ENCODE results near the gene RABGEF1.

DNA sequence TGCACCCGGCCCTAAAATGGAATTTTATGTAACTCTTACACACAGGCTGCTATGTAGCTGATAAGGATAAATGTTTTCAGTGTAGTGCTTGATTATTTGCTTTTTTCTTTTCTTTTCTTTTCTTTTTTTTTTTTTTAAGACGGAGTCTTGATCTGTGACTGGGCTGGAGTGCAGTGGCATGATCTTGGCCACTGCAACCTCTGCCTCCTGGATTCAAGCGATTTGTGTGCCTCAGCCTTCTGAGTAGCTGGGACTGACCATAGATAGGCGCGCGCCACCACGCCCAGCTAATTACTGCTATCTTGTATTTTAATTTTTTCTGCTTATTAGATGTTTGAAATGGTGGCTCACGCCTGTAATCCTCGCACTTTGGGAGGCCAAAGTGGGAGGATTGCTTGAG is 3.4 kb downstream of the RABGEF1 start:
- no peak for TF ChIP-seq POLR2A (IDR thresholded peaks at IDR 0.05)
- TF ChIP-seq, protein P1, sequence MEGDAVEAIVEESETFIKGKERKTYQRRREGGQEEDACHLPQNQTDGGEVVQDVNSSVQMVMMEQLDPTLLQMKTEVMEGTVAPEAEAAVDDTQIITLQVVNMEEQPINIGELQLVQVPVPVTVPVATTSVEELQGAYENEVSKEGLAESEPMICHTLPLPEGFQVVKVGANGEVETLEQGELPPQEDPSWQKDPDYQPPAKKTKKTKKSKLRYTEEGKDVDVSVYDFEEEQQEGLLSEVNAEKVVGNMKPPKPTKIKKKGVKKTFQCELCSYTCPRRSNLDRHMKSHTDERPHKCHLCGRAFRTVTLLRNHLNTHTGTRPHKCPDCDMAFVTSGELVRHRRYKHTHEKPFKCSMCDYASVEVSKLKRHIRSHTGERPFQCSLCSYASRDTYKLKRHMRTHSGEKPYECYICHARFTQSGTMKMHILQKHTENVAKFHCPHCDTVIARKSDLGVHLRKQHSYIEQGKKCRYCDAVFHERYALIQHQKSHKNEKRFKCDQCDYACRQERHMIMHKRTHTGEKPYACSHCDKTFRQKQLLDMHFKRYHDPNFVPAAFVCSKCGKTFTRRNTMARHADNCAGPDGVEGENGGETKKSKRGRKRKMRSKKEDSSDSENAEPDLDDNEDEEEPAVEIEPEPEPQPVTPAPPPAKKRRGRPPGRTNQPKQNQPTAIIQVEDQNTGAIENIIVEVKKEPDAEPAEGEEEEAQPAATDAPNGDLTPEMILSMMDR (IDR thresholded peaks at IDR 0.05), result no peak
